NCI-H2196 treated with DMSO at 0.1 percent for 48 hours (cell line): ENCODE data around the gene AGFG2.

Experiments used
- DNase-seq: peaks from one replicate; lab custom pipeline; 2025; ENCODE audit not compliant: unreplicated experiment; lab: John Stamatoyannopoulos, UW

Gene AGFG2

GRCh38 chr7:100606313-100606712, 67.3 kb downstream of the AGFG2 start:
- DNase-seq: no peak

GRCh38 chr7:100607111-100607510, 68.1 kb downstream of the AGFG2 start:
- no peak for DNase-seq

- no peak for DNase-seq
Observed at GRCh38 chr7:100609958-100610357, 71.0 kb downstream of the AGFG2 start.

GRCh38 chr7:100611983-100612729, 73.2 kb downstream of the AGFG2 start, which contains the start of gene MOSPD3:
Gene MOSPD3 (plus strand): TSS chr7:100612540. CDS start chr7:100612792, 252 bp downstream.
- peak; percentile 98 for DNase-seq

- DNase-seq: no peak
Observed at GRCh38 chr7:100612730-100613390, 73.9 kb downstream of the AGFG2 start.

GRCh38 chr7:100613412-100614175, 74.6 kb downstream of the AGFG2 start:
- DNase-seq: no peak

- DNase-seq: no peak
Observed at GRCh38 chr7:100614308-100614861, 75.4 kb downstream of the AGFG2 start.
